GM18867 (cell line): ENCODE measurements around the gene DZIP1L.

Experiments used
- ATAC-seq: cut with Tn5 transposase; IDR thresholded peaks from one replicate; pipeline ENCODE4 v1.9.1; 2021; ENCODE audit warnings: mild to moderate bottlenecking, moderate library complexity; ENCODE audit not compliant: unreplicated experiment

The DZIP1L gene

GRCh38 chr3:138072796-138073195, 42.6 kb downstream of the DZIP1L start:
- ATAC-seq = no peak

DNA sequence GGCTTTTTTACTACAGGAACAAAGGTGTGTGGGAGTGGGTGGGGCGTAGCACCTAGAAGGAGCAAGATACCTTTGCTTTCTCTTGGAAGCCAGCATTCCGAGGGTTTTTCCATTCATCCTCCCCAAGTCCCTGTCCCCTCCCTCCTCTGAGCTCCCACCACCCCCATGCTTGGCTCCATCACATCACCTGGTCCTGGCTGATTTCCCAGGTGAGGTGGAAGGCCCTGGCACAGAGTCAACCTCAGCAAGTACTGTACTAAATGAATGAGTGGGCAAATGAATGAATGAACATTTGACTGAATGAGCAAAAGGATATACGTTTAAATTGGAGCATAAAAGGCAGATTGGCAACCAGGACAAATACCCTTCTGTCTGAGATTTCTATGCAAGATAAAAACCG, 45.4 kb downstream of the DZIP1L start:
- no peak for ATAC-seq

- peak; percentile 71 for ATAC-seq
Measured at GRCh38 chr3:138068579-138069174, 46.7 kb downstream of the DZIP1L start.

DNA sequence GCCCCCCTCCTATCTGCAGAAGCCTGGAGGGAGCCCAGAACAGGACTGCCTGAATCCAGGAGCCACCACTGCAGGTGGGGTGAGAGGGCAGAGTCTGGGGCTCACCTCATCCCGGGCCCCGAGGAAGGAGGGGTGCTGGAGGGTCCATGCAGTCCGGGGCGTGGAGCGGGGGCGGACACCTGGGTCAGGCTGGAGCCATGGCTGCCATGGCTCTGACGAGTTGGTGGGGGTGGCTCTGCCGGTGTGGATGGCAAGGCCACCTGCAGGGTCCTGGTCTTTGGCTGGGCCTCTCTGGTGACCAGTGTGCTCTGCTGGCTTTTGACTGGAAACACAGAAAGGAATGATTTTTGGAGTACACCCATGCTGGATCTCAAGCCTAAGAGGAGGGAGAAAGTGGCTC, 47.4 kb downstream of the DZIP1L start:
- ATAC-seq = no peak

- ATAC-seq = no peak
Measured at GRCh38 chr3:138066972-138067371, 48.4 kb downstream of the DZIP1L start.

GRCh38 chr3:138066383-138066782, 49.0 kb downstream of the DZIP1L start:
- peak; percentile 90 for ATAC-seq

- ATAC-seq = peak; percentile 21
Measured at GRCh38 chr3:138065949-138066348, 49.5 kb downstream of the DZIP1L start.

DNA sequence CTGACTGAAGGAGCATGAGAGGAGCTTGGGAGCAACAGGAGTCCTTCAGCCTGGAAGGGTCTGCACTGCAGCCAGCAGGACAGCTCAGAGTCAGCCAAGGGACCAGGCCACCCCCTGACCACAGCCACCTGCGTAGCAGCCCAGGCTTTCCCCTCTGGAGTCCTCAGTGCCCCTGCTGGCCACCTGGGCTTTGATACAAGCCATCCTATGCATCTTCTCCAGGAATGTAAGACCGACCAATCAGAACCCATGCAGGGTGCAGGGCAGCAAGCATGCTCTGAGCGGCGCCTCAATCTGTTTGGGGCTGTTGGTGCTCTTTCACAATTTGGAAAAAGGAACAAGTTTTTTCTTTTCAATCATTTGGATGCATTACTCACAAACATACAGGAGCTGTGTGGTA, 52.0 kb downstream of the DZIP1L start:
- no peak for ATAC-seq

DNA sequence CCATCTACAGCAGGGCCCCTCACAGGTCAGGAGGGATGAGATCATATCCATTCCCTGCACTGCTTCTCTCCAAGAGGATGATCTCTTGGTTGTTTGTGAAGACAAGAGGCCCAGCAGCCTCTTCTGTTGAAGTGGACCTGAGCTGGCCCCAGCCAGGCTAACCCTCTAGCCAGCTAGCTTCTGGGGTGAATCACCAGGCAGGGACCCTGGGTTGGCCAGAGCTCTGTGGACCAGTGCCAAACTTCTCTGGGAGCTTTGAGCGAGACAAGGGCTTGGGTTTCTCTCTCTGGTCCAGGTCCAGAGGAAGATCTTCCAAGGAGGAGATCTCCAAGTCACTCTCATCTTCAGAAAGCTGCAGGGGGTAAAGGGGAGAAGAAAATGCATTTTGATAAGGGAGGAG, 52.8 kb downstream of the DZIP1L start:
- no peak for ATAC-seq

DNA sequence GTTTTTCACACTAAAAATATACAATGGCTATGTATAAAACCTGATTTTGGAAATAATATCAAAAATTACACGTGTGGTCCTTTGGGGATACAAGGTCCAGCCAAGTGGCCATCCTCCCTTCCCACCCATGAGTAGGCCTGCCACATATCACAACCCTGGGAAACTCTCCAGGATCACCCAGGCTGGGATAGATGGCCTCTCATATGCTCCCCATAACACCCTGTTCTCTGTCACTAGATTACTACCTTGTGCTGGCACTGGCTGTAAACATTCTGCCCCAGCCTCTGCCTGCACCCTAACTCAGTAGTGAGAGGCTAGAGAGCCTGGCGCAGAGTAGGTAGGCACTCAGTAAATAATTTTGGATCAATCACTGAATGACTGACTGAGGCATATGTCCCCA, 53.4 kb downstream of the DZIP1L start:
- no peak for ATAC-seq

GRCh38 chr3:138060792-138061191, 54.6 kb downstream of the DZIP1L start:
- ATAC-seq = peak; percentile 72

DNA sequence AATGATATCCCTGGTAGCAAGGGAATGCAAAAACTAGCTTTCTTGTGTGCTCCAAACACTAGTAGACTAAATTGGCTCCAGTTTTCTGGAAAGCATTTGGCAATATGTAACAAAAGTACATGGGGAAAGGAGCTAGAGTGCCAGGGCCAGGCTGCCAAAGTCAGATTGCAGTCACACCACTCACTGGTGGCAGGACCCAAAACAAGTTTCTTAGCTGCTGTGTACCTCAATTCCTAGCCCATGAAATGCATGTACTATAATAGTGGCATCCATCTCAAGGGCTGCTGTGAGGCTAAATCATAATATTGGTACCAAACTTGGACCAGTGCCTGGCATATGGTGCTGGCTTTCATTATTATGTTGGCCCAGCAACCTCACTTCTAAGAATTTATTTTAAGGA, 56.1 kb downstream of the DZIP1L start:
- ATAC-seq = no peak

GRCh38 chr3:138057384-138057783, 58.0 kb downstream of the DZIP1L start:
- ATAC-seq = no peak

DNA sequence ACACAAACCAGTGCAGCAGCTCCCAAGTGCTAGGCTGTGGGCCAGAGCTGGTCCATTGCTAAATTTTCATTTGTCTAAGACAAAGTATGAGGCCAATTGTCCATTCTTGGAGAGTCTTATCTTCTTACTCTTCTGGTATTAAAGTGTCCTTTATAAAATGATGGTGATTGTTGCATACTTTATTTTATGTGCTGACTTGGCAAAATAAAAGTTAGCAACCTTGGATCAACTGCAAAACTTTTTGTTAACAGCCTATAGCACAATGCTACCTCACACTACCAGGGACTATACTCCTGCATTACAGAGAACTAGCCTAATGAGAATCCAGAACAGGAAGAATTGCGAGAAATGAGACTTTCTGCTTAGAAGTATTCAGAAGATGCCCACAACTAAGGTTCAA, 61.4 kb downstream of the DZIP1L start:
- ATAC-seq = no peak

- peak; percentile 88 for ATAC-seq
Measured at GRCh38 chr3:138051947-138052802, 63.2 kb downstream of the DZIP1L start.

GRCh38 chr3:138049157-138049919, 66.1 kb downstream of the DZIP1L start:
- no peak for ATAC-seq

GRCh38 chr3:138047596-138048158, 67.7 kb downstream of the DZIP1L start:
- no peak for ATAC-seq

- ATAC-seq = peak; percentile 55
Measured at GRCh38 chr3:138046955-138047354, 68.5 kb downstream of the DZIP1L start.

DNA sequence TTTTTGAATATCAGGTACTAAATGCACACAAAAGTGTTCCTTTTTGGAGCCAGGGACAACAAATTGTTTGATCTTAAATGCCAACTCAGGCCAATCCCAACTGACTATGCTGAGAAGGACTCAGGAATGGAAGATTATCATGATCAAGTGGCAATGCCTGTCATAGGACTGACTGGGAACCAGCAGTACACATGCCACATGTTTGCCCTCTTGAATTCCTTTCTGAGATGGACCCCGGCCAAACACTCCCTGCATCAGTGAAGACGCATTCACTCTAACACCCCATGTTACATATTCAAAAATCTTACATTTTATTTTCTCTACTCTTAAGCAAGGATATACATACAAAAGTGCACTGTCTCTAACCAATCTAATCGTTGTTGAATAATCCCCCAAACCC, 69.3 kb downstream of the DZIP1L start:
- no peak for ATAC-seq

GRCh38 chr3:138043266-138044029, 72.0 kb downstream of the DZIP1L start:
- ATAC-seq = no peak

DNA sequence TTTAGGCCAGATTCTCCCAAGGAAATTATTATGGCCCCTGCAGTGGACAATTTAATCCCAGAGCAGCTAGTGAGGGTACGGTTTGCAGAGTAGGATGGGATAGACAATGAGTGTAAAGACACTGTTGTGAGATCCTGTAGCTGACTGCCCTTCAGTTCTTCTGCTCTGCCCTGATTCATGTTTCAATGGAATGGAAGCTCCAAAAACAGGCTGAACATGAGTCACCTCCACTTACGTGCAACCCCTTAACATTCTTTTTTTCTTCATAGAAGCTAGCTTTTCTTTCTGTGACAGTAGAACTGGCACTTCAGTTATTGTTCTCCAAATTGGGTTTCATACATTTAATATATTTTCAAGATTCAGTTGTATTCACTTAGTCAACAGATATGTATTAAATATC, 73.4 kb downstream of the DZIP1L start:
- no peak for ATAC-seq
